ENCODE results near the gene INTS7.
A peak's percentile ranks its signal among the peaks of the same experiment; 100 is the strongest.
"Not testable (repeated sequence)": the region's sequence is repeated elsewhere in the genome, so short reads cannot be mapped to it uniquely, and the experiment has no call there.

Gene INTS7

DNA sequence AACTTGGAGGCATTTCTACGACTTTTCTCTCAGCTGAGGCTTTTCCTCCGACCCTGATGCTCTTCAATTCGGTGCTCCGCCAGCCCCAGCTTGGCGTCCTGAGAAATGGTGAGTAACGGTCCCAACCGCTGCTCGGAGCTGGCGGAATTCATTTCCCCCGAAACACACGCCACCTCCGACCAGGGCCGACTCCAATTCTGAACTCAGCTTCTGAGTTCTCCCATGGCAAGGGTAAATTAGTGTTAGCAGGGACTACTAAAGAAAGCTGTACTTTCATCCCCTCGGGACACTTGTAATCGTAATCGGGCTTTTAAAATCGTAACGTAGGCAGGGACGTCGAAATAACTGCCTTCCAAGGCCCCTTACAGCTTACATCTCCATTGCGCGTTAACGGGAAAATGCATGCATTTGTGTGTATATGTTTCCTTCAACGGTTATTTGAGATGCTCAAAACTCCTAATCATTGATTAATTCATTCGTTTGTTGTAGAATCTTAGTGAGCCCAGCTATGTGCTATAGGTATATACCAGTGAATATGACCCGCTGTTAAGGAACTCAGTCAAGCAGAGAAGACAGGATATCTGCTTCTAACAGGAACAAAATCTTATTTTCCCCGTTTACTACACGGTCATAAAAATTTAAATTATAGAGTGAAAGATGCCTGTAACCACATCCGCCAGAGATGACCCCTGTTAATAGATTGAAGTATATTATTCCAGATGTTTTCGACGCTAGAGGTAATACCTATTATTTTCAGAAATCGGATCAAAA lies 663 bp upstream of the INTS7 start:
- DNase-seq: no peak

GRCh38 chr1:212034516-212035122 lies 738 bp downstream of the INTS7 start:
- no peak for DNase-seq

GRCh38 chr1:212030936-212031528 lies 4.3 kb downstream of the INTS7 start:
- DNase-seq: peak; percentile 43

- DNase-seq: not testable (repeated sequence)
Observed at GRCh38 chr1:212027727-212028126, 7.6 kb downstream of the INTS7 start.

GRCh38 chr1:212024469-212025149 lies 10.7 kb downstream of the INTS7 start:
- DNase-seq: no peak

DNA sequence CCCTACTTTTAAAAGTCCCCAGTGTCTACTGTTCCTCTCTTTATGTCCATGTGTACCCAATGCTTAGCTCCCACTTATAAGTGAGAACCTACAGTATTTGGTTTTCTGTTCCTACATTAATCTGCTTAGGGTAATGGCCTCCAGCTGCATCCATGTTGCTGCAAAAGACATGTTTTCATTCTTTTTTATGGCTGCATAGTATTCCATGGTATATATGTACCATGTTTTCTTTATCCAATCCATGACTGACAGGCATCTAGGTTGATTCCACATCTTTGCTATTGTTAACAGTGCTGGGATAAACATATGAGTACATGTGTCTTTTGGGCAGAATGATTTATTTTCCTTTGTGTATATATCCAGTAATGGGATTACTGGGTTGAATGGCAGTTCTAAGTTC lies 12.4 kb downstream of the INTS7 start:
- DNase-seq: not testable (repeated sequence)

DNA sequence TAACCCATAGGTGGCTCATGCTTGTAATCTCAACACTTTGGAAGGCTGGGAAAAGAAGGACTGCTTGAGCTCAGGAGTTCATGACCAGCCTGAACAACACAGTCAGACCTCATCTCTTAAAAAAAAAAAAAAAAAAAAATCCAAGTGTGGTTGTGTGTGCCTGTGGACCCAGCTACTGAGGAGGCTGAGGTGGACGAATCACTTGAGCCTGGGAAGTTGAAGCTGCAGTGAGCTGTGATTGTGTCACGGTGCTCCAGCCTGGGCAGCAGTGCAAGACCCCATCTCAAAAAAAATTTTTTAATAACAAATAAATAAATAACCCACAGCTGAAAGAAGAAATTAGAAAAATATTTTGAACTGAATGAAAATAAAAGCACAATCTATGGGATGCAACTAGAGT lies 13.8 kb downstream of the INTS7 start:
- no peak for DNase-seq

GRCh38 chr1:212020975-212021374 lies 14.4 kb downstream of the INTS7 start:
- DNase-seq: no peak

- no peak for DNase-seq
Observed at GRCh38 chr1:212013672-212014071, 21.7 kb downstream of the INTS7 start.

DNA sequence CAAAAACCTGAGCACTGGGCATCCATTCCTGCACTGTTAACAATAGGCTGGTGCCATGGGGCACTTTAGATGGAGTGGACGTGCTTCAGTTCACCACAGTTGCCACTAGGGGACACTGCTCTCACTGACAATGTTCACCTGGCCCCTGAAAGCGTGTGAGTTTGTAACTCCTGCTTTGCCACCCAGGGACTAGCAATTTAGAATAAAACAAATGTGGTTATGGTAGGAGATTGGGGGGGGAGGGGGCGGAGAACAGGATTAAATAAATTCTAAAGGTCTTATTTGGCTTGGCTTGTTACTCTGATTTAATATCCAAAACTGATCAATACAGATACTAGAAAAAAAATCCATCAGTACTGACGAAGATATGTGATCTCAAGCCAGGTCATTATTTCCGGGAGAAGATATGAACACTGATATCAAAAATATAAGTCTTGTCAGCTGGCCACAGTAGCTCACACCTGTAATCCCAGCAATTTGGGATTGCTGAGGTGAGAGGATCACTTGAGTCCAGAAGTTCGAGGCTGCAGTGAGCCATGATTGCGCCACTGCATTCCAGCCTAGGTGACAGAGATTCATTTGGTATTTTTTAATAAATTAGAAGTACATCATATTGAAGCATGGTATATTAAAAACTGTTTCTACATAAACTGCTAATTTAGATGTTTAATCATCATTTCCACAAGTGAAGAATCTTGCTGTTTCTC lies 23.2 kb downstream of the INTS7 start:
- DNase-seq: peak; percentile 42

GRCh38 chr1:212010004-212010403 lies 25.4 kb downstream of the INTS7 start:
- no peak for DNase-seq

- no peak for DNase-seq
Observed at GRCh38 chr1:212009561-212009960, 25.8 kb downstream of the INTS7 start.

GRCh38 chr1:212007886-212008285 lies 27.5 kb downstream of the INTS7 start:
- DNase-seq: no peak

DNA sequence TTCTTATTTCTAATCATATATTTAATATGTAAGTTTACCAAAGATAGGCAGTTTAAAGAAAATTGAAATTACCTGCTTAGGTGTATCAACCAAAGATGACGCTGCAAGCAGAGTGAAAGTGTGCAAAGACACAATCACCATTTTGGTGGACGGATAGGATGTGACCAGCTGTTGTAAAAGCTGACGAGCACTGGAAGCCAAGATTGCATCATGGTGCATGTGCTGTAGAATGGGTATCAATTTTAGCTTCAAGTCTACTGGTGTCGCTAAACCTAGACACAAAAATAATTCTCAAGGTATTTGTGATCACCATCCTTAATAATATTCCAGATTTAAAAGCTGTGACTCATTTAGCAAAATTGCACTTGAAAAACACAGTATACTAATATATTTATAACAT lies 28.2 kb downstream of the INTS7 start:
- no peak for DNase-seq

- no peak for DNase-seq
Observed at GRCh38 chr1:212004895-212005608, 30.3 kb downstream of the INTS7 start.

DNA sequence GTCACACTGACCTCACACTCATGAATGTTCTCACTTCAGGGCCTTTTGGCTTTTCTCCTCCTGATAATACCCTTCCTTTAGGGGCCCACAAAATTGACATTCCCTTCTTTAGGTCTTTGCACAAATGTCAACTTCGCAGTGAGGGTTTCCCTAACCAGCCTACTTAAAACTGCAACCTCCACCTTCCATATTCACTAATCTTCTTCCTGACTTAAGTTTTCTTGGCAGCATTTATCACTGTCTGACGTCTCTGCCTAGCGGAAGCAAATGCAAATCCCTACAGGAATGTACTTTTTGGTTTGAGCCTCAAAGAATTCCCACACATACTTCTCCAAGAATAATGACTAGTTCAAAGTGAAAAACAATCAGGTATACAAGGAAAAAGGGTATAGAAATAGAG lies 32.8 kb downstream of the INTS7 start:
- no peak for DNase-seq

DNA sequence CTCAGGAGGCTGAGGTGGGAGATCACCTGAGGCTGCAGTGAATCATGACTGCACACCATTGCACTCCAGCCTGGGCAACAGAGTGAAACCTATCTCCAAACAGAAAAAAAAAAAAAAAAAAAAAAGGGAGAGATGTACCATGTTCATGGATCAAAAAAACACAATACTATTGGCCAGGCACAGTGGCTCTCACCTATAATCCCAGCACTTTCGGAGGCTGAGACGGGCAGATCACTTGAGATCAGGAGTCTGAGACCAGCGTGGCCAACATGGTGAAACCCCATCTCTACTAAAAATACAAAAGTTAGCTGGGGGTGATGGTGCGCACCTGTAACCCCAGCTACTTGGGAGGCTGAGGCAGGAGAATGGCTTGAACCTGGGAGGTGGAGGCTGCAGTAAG lies 37.9 kb downstream of the INTS7 start:
- not testable (repeated sequence) for DNase-seq

- DNase-seq: no peak
Observed at GRCh38 chr1:211991695-211992094, 43.7 kb downstream of the INTS7 start.

DNA sequence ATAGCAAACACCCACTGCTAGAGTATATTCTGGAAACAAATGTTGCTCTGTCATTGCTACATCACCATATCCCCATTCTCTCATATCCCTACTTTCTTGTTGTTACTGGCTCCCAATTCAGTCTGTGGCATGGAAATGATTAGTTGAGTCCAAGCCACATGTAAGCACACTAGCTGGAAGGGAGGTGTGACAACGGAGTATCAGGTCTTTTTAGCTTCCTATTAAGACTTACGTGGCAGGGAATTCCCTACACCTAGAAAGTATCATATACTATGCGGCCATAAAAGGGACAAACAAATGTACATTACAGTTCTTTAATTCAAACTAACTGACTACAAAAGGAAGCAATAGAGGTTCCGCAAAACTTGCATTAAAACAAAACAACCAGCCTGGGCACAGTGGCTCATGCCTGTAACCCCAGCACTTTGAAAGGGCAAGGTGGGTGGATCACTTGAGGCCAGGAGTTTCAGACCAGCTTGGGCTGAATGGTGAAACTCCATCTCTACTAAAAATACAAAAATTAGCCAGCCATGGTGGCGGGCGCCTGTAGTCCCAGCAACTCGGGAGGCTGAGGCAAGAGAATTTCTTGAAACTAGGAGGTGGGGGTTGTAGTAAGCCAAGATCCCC lies 48.6 kb downstream of the INTS7 start:
- no peak for DNase-seq

DNA sequence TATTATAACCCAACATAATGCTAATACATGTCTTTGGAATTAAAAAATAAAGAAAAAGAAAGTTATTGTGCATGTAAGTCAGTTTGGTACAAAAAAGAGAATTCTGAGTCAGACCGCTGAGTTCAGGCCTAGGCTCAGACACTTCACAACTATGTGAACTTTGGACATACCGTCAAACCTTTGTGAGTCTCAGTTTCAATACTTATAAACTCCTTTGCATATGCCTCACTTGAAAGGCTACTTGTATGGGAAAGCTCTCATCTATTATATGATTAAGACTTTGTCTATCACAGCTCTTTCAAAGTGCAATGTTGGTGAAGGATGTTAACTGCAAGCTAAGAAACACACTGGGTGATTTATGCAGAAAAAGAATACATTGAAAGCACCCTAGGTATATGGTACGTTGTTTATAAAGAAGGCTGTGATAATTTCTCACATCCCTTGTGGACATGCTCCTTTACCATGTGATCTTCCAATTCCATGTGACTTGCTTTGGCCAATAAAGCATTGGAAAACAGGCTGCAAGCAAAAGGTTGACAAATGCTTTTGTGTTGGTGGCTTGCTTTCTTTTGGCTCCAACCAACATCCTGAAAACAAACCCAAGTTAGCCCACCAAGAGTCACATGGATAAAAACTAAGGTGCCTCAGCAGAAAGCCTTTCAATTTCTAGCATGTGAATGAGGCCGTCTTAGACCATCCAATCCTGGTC lies 49.6 kb downstream of the INTS7 start:
- DNase-seq: no peak

GRCh38 chr1:211978596-211978995 lies 56.8 kb downstream of the INTS7 start:
- DNase-seq: no peak

Measured in T1000 (cell line).